ENCODE measurements around the gene CCL13.

The CCL13 gene

DNA sequence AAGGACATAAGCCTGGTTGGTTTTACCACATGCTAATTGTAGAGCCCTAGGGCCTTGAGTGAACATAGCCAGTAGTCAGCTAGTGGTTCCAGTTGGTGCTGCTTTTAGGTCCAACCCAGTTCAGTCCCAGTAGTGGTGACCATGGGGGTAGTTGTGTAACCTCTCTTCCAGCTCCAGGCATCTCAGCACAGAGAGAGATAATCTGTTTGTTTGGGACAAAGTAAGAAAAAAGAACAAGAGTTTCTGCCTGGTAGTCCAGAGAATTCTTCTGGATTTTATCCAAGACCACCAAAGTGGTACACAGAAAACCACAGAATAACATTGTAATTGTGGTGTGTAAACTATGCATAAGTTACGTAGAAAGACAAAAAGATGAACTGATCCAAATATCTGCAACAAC is 5.2 kb upstream of the CCL13 start:
- H3K27me3 Mint-ChIP-seq: peaks cover 23% of the 10 kb centered on the region

DNA sequence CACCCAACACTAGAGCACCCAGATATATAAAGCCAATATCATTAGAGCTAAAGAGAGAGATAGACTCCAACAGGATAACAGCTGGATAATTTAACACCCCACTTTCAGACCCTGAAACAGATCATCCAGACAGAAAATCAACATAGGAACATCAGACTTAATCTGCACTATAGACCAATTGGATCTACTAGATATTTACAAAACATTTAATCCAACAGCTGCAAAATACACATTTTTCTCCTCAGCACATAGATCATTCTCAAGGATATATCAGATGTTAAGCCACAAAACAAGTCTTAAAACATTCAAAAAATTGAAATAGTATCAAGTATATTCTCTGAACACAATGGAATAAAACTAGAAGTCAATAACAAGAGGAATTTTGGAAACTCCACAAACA is 4.1 kb upstream of the CCL13 start:
- Mint-ChIP-seq H3K27ac (no peak overlapping the region), H3K4me1 (no peaks in the 10 kb centered on the region), H3K36me3 (peaks cover 5% of the 10 kb centered on the region), H3K9me3 (peaks cover 5% of the 10 kb centered on the region), H3K27me3 (peaks cover 13% of the 10 kb centered on the region), H3K4me3 (no peak overlapping the region)
- ATAC-seq: no peak

More for the DNA sequence above, 5.2 kb upstream of the CCL13 start:
- H3K9me3 Mint-ChIP-seq: peaks cover 5% of the 10 kb centered on the region
- H3K4me1 Mint-ChIP-seq: no peaks in the 10 kb centered on the region
- no peak overlapping the region for H3K27ac Mint-ChIP-seq
- H3K36me3 Mint-ChIP-seq: peaks cover 5% of the 10 kb centered on the region
- H3K4me3 Mint-ChIP-seq: no peak overlapping the region
- ATAC-seq: no peak

DNA sequence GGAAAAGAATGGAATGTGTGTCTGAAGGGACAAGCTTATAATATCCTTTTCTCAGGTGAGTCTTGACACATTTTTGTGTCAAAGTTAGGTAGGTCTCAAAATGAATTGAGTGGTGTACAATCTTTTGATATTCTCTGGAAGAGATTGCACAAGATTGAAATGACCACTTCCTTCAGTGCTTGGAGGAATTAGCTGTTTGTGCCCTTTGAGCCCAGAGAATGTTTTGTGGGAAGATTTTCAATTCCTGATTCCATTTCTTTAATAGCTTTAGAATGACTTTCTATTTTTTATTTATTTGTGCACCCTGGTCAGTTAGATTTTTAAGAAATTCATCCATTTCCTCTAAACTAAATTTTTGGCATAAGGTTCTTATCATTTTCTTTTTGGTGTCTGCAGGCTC is 1.6 kb upstream of the CCL13 start:
- H3K27me3 Mint-ChIP-seq: peaks cover 13% of the 10 kb centered on the region

DNA sequence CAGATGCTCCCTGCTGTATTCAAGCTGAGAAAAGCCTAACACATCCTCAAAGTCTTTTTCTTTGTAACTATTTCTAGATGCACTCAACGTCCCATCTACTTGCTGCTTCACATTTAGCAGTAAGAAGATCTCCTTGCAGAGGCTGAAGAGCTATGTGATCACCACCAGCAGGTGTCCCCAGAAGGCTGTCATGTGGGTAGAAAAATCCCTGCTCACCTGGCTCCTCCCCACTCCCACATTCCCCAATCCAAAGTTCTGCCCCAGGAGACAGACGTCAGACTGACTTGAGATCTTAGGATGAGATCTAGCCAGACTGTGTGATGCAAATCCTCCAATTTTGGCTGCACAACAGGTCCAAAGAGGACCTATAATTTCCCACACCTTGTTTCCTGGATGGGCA is 1.1 kb downstream of the CCL13 start:
- Mint-ChIP-seq H3K4me3 (no peak overlapping the region), H3K27me3 (peaks cover 10% of the 10 kb centered on the region), H3K9me3 (peaks cover 5% of the 10 kb centered on the region), H3K4me1 (peaks cover 6% of the 10 kb centered on the region), H3K27ac (no peak overlapping the region), H3K36me3 (peaks cover 5% of the 10 kb centered on the region)
- no peak for ATAC-seq

More for the DNA sequence above, 1.6 kb upstream of the CCL13 start:
- no peak for ATAC-seq
- H3K27ac Mint-ChIP-seq: no peak overlapping the region
- H3K4me3 Mint-ChIP-seq: no peak overlapping the region
- H3K4me1 Mint-ChIP-seq: no peaks in the 10 kb centered on the region
- peaks cover 5% of the 10 kb centered on the region for H3K36me3 Mint-ChIP-seq
- peaks cover 5% of the 10 kb centered on the region for H3K9me3 Mint-ChIP-seq

DNA sequence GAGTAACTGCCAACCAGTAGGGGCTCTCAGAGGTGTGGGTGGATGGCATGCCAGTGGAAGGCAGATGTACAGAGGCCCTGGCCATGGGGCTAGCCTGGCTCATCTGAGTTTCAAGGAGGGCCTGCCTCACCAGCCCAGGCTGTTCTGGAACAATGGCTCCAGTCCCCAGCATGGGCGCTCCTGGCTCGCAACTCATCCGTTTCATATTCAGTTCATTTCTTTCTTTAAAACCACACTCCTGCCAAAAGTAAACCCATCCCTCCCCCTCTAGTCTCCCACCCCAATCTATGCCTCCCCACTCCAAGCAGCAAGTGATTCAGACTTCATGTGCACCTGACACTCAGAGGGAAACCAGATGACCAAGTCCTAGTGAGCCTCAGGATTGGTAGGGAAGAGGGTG is 2.4 kb downstream of the CCL13 start:
- Mint-ChIP-seq H3K27ac (no peak overlapping the region), H3K4me3 (no peak overlapping the region), H3K9me3 (peaks cover 4% of the 10 kb centered on the region), H3K27me3 (peaks cover 20% of the 10 kb centered on the region), H3K36me3 (peaks cover 5% of the 10 kb centered on the region), H3K4me1 (peaks cover 12% of the 10 kb centered on the region)
- no peak for ATAC-seq

DNA sequence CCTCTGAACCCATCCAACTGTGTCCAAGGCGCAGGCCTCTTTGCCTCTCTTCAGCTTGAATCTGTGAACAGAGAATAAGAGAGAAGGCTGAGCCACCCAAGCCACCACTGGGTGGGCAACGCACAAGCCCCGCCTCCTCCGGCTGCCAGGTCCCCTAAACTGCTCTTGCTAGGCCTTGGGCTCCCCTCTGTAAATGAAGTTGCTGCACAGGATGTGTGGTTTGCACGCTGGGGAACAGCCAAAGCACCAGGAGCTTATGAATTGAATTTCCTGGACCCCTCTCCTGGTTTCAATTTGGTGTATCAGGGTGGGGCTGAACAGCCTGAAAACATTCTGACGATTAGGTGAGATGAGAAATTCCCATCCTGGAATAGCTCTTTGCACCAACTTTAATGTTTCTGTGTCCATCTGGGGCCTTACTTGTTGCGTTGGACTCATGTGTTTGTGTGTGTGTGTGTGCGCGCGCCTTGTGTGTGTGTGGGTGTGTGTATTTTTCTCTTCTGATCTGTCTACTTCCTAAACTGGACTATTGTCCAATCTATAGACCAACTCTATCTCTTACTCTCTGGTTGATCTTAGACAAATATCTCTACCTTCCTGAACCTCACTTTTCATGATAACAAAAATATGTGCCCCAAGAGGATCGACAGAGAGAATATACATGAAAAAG is 4.5 kb downstream of the CCL13 start:
- Mint-ChIP-seq H3K4me1 (peaks cover 29% of the 10 kb centered on the region), H3K9me3 (no peaks in the 10 kb centered on the region), H3K36me3 (no peaks in the 10 kb centered on the region)

DNA sequence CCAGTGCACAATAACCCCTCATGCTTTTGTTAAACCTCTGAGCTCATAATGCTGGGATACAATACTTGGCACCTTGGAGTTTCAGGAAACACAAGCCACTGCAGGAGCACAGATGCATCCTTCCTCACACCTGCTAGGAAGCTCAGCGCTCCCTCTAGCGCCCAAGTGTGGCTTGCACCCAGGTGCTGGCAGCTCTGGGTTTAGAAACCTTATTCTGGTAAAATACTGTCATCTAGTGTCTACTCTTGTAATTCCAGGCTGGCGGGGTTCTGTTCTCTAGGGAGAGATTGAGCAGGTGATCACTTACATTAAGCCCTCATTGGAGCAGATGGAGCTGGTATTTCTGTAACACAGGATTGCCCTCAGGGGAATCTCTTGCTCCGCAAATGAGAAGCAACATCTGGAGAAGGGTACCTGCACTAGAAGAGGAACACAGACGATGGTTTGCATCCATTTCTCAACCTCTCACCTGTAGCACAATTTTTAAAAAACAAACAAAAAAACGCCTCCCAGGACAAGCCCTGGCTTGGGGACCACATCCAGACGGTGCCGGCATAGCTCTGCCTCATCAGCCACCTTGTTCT is 5.3 kb downstream of the CCL13 start:
- peak; percentile 80 for ATAC-seq
- no peak overlapping the region for H3K4me3 Mint-ChIP-seq
- H3K27me3 Mint-ChIP-seq: peaks cover 20% of the 10 kb centered on the region
- no peaks in the 10 kb centered on the region for H3K36me3 Mint-ChIP-seq
- H3K4me1 Mint-ChIP-seq: peaks cover 31% of the 10 kb centered on the region
- H3K27ac Mint-ChIP-seq: peak overlapping the region; percentile 33
- H3K9me3 Mint-ChIP-seq: no peaks in the 10 kb centered on the region

More for the DNA sequence above, 4.5 kb downstream of the CCL13 start:
- Mint-ChIP-seq H3K27me3 (peaks cover 20% of the 10 kb centered on the region), H3K27ac (no peak overlapping the region), H3K4me3 (no peak overlapping the region)
- no peak for ATAC-seq

DNA sequence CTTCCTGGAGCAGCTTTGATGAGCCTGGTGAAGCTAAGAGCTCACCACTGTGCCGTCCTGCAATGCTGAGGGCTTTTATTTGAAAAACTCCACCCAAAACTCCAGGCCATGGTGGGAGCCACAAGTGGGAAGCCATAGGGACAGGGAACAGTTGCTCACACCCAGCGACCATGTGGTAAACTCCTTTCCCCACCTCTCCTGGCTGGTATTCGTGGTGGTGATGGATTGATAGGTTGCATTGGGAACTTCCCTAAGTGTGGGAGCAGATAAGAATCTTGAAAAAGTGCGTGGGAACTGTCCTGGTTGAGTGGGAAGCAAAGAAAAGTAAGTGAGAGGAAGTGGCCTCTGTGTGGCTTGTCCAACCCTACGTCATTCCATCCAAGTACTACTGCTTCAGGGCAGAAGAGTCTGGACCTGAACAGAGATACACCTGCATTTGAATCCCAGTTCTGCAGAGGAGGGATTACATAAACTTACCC is 6.9 kb downstream of the CCL13 start, which contains the start of gene CCL1:
Gene CCL1 (minus strand): TSS at position 51 of the 479 bp plus-strand sequence. CDS start 72 bp downstream, outside the sequence.
- Mint-ChIP-seq H3K9me3 (no peaks in the 10 kb centered on the region), H3K36me3 (no peaks in the 10 kb centered on the region), H3K4me1 (peaks cover 31% of the 10 kb centered on the region), H3K27ac (peak within 1 kb of the TSS; percentile 43), H3K27me3 (peaks cover 20% of the 10 kb centered on the region), H3K4me3 (no peak within 1 kb of the TSS)
- no peak for ATAC-seq

DNA sequence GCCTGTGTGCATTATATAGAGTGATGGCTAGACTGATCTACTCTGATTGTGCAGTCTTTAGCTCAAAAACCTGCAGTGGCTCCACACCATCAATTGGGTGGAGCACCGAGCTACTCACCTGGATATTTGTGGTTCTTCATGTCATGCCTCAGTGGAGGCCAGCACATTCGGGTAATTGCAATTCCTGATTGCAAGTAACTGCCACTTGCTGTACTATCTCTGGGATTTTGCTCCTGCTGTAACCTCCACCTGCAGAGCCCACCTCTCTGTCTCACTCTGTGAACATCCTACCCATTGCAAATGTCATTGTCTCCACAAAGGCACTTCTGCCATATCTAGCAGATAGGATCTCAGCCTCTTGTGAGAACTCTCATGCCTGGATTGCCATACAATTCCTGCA is 8.5 kb downstream of the CCL13 start:
- Mint-ChIP-seq H3K36me3 (no peaks in the 10 kb centered on the region), H3K27ac (peak overlapping the region; percentile 33), H3K4me1 (peaks cover 33% of the 10 kb centered on the region), H3K27me3 (peaks cover 20% of the 10 kb centered on the region), H3K4me3 (no peak overlapping the region), H3K9me3 (no peaks in the 10 kb centered on the region)
- peak; percentile 18 for ATAC-seq

DNA sequence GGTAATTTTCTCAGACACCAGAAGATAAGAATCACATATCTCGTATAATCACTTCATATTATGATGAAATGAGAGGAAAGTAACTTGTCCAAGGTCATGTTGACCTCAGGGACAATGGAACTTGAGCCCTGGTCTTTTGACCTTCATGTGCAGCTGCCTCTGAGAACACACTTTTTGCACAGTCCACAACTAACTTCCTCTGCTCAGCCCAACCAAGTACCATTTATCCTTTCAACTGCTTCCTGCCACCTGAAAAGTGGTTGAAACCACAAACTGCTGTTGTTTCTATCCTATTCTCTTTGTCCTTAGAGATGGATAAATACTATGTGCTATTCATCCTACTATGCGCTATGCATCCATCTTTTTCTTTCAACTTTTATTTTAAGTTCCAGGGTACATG is 9.1 kb downstream of the CCL13 start:
- no peaks in the 10 kb centered on the region for H3K9me3 Mint-ChIP-seq
- H3K4me1 Mint-ChIP-seq: peaks cover 39% of the 10 kb centered on the region
- peak overlapping the region; percentile 33 for H3K27ac Mint-ChIP-seq
- ATAC-seq: no peak
- H3K27me3 Mint-ChIP-seq: peaks cover 20% of the 10 kb centered on the region
- no peaks in the 10 kb centered on the region for H3K36me3 Mint-ChIP-seq
- H3K4me3 Mint-ChIP-seq: no peak overlapping the region

DNA sequence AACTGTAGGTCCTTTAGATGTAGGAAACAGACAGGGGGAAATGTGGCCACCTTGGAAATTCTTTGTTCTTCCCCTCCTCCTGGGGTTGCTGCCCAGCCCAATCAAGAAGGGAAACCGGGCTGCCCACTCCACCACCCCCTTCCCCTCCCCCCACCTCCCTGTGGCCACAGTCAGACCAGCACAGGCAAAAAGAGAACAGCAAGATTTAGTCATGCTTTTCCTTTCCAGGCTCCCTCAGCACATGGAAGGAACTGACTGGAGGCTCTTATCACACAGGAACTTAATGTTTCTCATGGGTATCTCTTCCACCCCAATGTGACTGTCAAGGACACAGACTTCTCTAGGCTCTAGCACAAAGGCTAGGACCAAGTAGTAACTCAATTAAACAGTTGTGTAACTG is 9.7 kb downstream of the CCL13 start:
- Mint-ChIP-seq H3K36me3 (no peaks in the 10 kb centered on the region), H3K27ac (no peak overlapping the region), H3K4me3 (no peak overlapping the region), H3K4me1 (peaks cover 46% of the 10 kb centered on the region), H3K27me3 (peaks cover 20% of the 10 kb centered on the region), H3K9me3 (no peaks in the 10 kb centered on the region)
- ATAC-seq: no peak

DNA sequence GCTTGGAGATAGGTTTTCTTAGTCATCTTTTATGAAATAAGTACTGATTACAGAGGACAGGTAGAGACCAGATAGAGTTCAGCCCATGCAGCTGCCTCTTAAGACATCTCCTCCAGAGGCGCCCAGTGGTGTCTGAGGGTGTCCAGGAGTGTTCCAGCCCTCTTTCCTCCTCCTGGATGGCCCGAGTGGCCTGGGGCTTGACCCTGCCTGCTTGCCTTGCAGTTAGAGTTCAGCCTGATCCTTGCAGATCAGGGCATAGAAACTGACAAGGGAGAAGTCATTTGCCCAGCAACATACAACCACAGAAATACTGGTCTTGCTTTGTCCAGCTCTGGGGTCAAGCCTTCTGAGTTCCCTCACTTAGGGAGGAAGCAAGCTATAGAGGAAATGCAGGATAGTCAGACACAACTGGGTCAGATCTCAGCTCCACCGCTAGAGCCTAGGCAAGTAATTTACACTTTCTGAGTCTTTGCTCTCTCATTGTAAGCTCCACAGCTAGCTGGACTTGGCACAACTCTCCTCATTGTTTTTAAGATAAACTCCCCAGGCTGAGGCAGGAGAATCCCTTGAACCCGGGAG is 10.3 kb downstream of the CCL13 start:
- peaks cover 49% of the 10 kb centered on the region for H3K4me1 Mint-ChIP-seq
- H3K4me3 Mint-ChIP-seq: no peak overlapping the region
- no peaks in the 10 kb centered on the region for H3K36me3 Mint-ChIP-seq
- H3K9me3 Mint-ChIP-seq: no peaks in the 10 kb centered on the region
- no peak for ATAC-seq
- no peak overlapping the region for H3K27ac Mint-ChIP-seq
- peaks cover 18% of the 10 kb centered on the region for H3K27me3 Mint-ChIP-seq

DNA sequence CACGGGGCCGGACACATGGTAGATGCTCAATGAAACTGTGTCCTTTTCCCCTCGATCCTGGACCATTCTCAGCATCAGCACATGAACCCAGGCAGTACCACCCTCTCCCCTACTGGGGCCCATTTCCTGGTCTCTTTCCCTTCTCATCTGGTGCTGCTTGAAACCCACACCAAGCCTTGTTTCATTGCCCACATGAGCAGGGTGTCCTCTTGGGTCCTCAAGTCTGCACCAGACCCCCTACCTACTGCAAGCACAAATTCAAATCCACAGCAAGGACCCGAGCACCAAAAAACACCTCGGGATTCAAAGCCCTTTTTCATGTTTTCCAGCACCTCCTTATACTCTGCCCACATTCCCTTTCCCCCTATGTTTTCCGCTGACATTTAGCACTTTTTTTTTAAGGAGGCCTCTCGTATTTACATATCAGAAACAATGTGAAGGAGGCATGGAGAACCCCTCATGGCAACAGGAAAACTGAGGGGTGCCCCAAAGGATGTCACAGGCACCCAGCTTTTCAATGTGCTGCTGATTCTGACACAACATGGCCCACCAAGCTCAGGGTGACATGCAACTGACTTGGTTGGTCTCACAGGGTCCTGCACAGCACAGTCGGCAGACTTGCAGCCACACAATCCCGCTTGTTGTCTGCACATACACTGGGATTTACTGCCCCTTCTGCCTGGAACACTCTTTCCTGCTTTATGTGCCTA is 11.4 kb downstream of the CCL13 start:
- H3K9me3 Mint-ChIP-seq: no peaks in the 10 kb centered on the region
- peaks cover 48% of the 10 kb centered on the region for H3K4me1 Mint-ChIP-seq
- no peak for ATAC-seq

DNA sequence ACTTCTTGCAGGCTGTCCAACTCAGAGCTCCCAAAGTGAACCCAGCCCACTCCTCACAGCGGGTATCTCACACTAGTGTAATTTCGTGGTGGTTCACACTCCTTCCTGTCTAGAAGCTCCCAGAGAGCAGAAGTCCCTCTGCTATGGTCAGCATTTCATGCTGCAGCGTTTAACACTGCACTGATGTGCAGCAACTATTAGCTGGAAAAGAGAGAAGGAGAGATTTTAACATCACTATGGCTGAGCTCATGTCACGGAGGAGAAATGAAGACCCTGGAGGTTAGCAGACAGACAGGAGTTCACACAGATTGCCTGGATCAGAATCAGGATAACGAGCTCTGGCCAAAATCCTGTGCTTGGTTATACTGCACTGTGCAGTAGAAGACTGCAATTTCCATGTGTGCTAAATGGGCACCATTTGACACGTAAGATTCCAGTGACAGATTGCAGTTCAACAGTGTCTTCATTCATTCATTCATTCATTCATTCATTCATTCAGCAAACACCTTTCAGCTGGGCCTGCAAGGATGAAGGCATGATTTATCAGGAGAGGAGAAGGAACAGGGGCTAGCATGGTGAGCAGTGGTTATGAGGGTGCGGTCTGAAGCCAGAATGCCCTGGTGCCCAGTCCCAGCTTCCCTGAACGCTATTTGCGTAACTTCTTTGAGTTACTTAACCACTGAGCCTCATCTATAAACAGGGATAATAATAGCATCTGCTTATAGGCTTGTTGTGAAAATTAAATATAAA is 12.1 kb downstream of the CCL13 start:
- Mint-ChIP-seq H3K27me3 (peaks cover under 1% of the 10 kb centered on the region), H3K36me3 (no peaks in the 10 kb centered on the region), H3K4me3 (no peak overlapping the region), H3K4me1 (peaks cover 43% of the 10 kb centered on the region), H3K9me3 (no peaks in the 10 kb centered on the region), H3K27ac (no peak overlapping the region)
- ATAC-seq: no peak

More for the DNA sequence above, 11.4 kb downstream of the CCL13 start:
- no peak overlapping the region for H3K27ac Mint-ChIP-seq
- no peak overlapping the region for H3K4me3 Mint-ChIP-seq
- H3K27me3 Mint-ChIP-seq: peaks cover 8% of the 10 kb centered on the region
- no peaks in the 10 kb centered on the region for H3K36me3 Mint-ChIP-seq
